Brain microvascular endothelial cell (primary cell): ENCODE data around the gene NTM.

Source experiments
- DNase-seq: peaks from one replicate; pipeline ENCODE4 v3.0.0-alpha.2; 2020
- H3K27ac ChIP-seq: fragments of 250-450 bp; sonication (Bioruptor Pico); 2 replicates; pipeline ENCODE4 v1.5.1; 2020; ENCODE audit warnings: mild to moderate bottlenecking, moderate library complexity
- H3K27me3 ChIP-seq: fragments of 250-450 bp; sonication (Bioruptor Pico); replicated peaks from 2 replicates; pipeline ENCODE4 v1.5.1; 2020; ENCODE audit warnings: mild to moderate bottlenecking
- H3K36me3 ChIP-seq: fragments of 250-450 bp; sonication (Bioruptor Pico); replicated peaks from 2 replicates; pipeline ENCODE4 v1.5.1; 2020; ENCODE audit warnings: mild to moderate bottlenecking
- H3K4me3 ChIP-seq: 2 replicates; pipeline ENCODE4 v1.5.1; 2011; ENCODE audit warnings: low read depth, mild to moderate bottlenecking, control low read depth, low read length, moderate library complexity
- CTCF ChIP-seq: IDR thresholded peaks from 2 replicates; pipeline ENCODE4 v1.5.1; 2011; ENCODE audit warnings: low read depth, mild to moderate bottlenecking, moderate library complexity, low read length, control low read depth, inconsistent platforms; ENCODE audit errors: missing control alignments
- in situ Hi-C: cut with HindIII; loops from 2 replicates; pipeline ENCODE4 v1.10.0; 2017; ENCODE audit warnings: low sequenced_read_pairs, low pct_ligation_motif_present

NTM gene

GRCh38 chr11:131723088-131723487 is 352.7 kb downstream of the NTM start:
- Histone ChIP-seq H3K4me3 (no peak overlapping the region), H3K36me3 (no peaks in the 10 kb centered on the region), H3K27ac (no peak overlapping the region), H3K27me3 (no peaks in the 10 kb centered on the region)
- DNase-seq, result no peak
- no peak for TF ChIP-seq CTCF
- in situ Hi-C loops, result no loop called here

- no peak overlapping the region for H3K27ac ChIP-seq
- no peak for TF ChIP-seq CTCF
- H3K36me3 ChIP-seq, result no peaks in the 10 kb centered on the region
- H3K4me3 ChIP-seq, result no peak overlapping the region
- DNase-seq, result no peak
- in situ Hi-C loops, result no loop called here
- H3K27me3 ChIP-seq, result no peaks in the 10 kb centered on the region
These were observed 354.1 kb downstream of the NTM start for GRCh38 chr11:131724436-131724975.

- Histone ChIP-seq H3K36me3 (no peaks in the 10 kb centered on the region), H3K27me3 (no peaks in the 10 kb centered on the region), H3K27ac (no peak overlapping the region), H3K4me3 (no peak overlapping the region)
- DNase-seq, result no peak
- in situ Hi-C loops, result loop anchor here (25.0 kb wide), 1 partner anchor 177 kb away; no protein-coding TSS in a partner anchor
- TF ChIP-seq CTCF, result no peak
These were observed 364.5 kb downstream of the NTM start for GRCh38 chr11:131734871-131735270.

GRCh38 chr11:131737357-131737756 is 366.9 kb downstream of the NTM start:
- no peak overlapping the region for H3K27ac ChIP-seq
- H3K27me3 ChIP-seq, result no peaks in the 10 kb centered on the region
- H3K36me3 ChIP-seq, result no peaks in the 10 kb centered on the region
- peak; percentile 49 for TF ChIP-seq CTCF
- no peak for DNase-seq
- in situ Hi-C loops, result loop anchor here (25.0 kb wide), 1 partner anchor 175 kb away; no protein-coding TSS in a partner anchor
- no peak overlapping the region for H3K4me3 ChIP-seq

- in situ Hi-C loops, result loop anchor here (25.0 kb wide), 1 partner anchor 173 kb away; no protein-coding TSS in a partner anchor
- no peaks in the 10 kb centered on the region for H3K36me3 ChIP-seq
- H3K4me3 ChIP-seq, result no peak overlapping the region
- DNase-seq, result no peak
- no peak for TF ChIP-seq CTCF
- no peak overlapping the region for H3K27ac ChIP-seq
- no peaks in the 10 kb centered on the region for H3K27me3 ChIP-seq
These were observed 368.9 kb downstream of the NTM start for GRCh38 chr11:131739243-131739882.

GRCh38 chr11:131744847-131745246 is 374.4 kb downstream of the NTM start:
- in situ Hi-C loops, result loop anchor here (25.0 kb wide), 1 partner anchor 167 kb away; no protein-coding TSS in a partner anchor
- peak overlapping the region; percentile 96 for H3K27ac ChIP-seq

More at GRCh38 chr11:131744847-131745246, 374.4 kb downstream of the NTM start:
- Histone ChIP-seq H3K27me3 (no peaks in the 10 kb centered on the region), H3K4me3 (peak overlapping the region; percentile 39), H3K36me3 (no peaks in the 10 kb centered on the region)
- TF ChIP-seq CTCF, result no peak
- peak; percentile 95 for DNase-seq
